VCaP (cell line): ENCODE data around the gene PGM2L1.

Source experiments
- H3K27ac ChIP-seq: fragments of 450-650 bp; 2 replicates; pipeline ENCODE4 v1.5.1; 2017
- CTCF ChIP-seq: fragments of 450-650 bp; conservative IDR thresholded peaks from 2 replicates; pipeline ENCODE4 v1.5.1; 2017; ENCODE audit warnings: mild to moderate bottlenecking, moderate library complexity

Gene PGM2L1

DNA sequence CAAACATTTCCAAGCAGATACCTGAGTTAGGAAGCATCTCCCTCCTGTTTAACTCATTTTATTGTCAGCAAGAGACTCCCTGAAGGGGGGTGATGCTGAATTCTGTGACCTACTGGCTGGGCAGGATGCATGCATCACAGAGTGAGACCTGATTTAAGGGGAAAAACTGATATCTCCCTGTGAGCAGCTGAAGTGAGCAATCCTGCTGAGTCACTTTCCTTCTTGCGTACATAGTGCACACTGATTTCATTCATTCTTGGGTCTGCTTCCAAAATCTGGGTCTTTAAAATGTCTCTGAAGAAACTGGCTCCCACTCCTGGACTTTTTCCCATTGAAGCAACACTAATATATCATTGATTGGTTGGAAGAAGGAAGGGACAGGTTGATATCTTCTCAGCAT is 110.1 kb downstream of the PGM2L1 start:
- no peak for TF ChIP-seq CTCF
- peak overlapping the region; percentile 8; the same call in 1 of the 2 replicates for H3K27ac ChIP-seq

- H3K27ac ChIP-seq, result peak overlapping the region; percentile 9; the same call in 1 of the 2 replicates
Observed at GRCh38 chr11:74284466-74284865, 113.8 kb downstream of the PGM2L1 start.

DNA sequence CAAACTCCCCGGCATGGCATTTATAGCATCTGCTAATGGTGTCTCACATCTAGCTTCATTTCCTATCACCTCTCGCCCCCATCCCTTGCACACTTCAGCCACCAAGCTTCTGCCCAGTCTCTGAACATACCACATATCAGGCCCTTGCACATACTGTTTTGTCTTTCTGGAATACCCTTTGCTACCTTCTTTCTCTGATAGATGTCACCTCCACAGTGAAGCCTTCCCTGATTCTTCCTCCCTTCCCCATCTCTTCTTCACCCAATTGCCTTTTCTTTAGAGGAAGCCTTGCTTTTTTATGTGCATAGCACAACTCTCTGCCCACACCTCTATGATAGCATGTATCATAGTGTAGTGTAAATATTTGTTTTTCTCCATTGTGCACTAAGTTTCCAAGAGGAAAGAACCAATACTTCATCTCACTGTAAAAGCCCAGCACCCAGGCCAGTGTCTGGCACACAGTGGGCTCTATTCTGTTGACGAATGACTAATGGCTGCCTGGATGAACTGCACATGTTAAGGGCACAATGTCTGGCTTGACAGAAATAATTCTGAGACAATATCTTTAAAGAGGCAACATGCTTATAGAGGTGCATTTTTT is 114.6 kb downstream of the PGM2L1 start:
- no peak for TF ChIP-seq CTCF
- H3K27ac ChIP-seq, result peak overlapping the region; percentile 9; the same call in 1 of the 2 replicates

More at GRCh38 chr11:74284466-74284865, 113.8 kb downstream of the PGM2L1 start:
- no peak for TF ChIP-seq CTCF

GRCh38 chr11:74282914-74283371 is 115.3 kb downstream of the PGM2L1 start:
- no peak for TF ChIP-seq CTCF
- H3K27ac ChIP-seq, result no peak overlapping the region; the same call in 1 of the 2 replicates

DNA sequence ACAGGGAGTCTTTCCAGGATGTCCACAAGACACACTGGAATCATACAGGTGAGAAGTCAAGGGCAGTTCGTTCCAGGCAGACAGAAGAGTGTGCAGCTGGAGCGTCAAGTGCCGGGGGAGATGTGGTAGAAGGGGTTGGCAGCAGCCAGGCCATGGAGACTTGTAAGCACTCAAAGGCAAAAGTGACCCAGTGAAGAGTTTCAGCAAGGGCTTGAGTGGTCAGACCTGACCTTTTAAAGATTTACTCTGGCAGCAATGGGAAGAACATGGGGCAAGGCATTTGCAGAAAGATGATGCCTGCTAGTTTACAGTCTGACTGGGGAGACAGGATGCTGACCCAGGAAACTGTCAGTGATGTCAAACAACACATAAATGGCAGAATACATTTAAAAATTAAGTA is 115.8 kb downstream of the PGM2L1 start:
- no peak for TF ChIP-seq CTCF
- no peak overlapping the region for H3K27ac ChIP-seq

- TF ChIP-seq CTCF, result no peak
- H3K27ac ChIP-seq, result no peak overlapping the region
Observed at GRCh38 chr11:74280494-74280893, 117.7 kb downstream of the PGM2L1 start.
